Measurements from ENCODE around the gene ZNF772.
"Not testable (repeated sequence)": the region's sequence is repeated elsewhere in the genome, so short reads cannot be mapped to it uniquely, and the experiment has no call there.

DNA sequence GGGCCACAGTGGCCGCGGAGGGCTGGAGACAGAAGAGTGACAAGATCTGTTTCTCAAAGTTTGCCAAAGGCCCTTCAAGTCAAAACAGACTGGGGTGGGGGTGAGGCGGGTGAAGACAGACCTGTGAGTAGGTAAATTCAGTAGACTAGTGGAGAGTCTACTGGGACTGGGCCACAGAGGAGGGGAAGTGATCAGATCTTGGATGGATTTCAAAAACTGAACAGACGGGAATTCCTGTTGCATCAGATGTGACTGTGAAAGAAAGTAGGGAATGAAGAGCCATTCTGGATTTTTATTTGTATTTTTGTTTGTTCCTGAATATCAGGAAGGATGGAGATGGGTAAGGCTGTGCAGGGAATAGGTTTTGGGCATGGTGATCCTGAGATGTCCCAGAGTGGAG, 23.0 kb upstream of the ZNF772 start:
- not testable (repeated sequence) for TF ChIP-seq CTCF (IDR thresholded peaks at IDR 0.05; ENCODE audit: insufficient read depth, low read length); SPI1 (IDR thresholded peaks at IDR 0.05; ENCODE audit: borderline replicate concordance, low read depth); POLR2AphosphoS5 (IDR thresholded peaks at IDR 0.05; ENCODE audit: low read depth); REST (IDR thresholded peaks at IDR 0.05; ENCODE audit: insufficient replicate concordance, low read depth)

Data from HL-60 (cell line).